Stomach (tissue), 4 donors: ENCODE results near the gene POU3F1.

Source experiments
- POLR2A ChIP-seq, 4 donors: fragments of 450-650 bp; IDR thresholded peaks; one replicate each; pipeline ENCODE4 v1.6.1; 2016; ENCODE audit warnings: antibody characterized with exemption in 4 of 4, control low read depth in 2 of 4, mild to moderate bottlenecking in 1 of 4, moderate library complexity in 1 of 4
- POLR2AphosphoS5 ChIP-seq, 3 donors: sonication (generic); formaldehyde crosslinking; IDR thresholded peaks; one replicate each; pipeline ENCODE4 v1.6.1; 2016; ENCODE audit warnings: antibody characterized with exemption in 3 of 3
- TF ChIP-seq, protein P1 (sequence below), 7 experiments: fragments of 450-650 bp in 4 of 7; fragments of 200-600 bp in 3 of 7; sonication (generic) in 3 of 7; IDR thresholded peaks; one replicate each; pipeline ENCODE4 v1.5.1; 2016 to 2019; ENCODE audit warnings: antibody characterized with exemption in 7 of 7, control low read depth in 2 of 7, mild to moderate bottlenecking in 1 of 7

DNA sequence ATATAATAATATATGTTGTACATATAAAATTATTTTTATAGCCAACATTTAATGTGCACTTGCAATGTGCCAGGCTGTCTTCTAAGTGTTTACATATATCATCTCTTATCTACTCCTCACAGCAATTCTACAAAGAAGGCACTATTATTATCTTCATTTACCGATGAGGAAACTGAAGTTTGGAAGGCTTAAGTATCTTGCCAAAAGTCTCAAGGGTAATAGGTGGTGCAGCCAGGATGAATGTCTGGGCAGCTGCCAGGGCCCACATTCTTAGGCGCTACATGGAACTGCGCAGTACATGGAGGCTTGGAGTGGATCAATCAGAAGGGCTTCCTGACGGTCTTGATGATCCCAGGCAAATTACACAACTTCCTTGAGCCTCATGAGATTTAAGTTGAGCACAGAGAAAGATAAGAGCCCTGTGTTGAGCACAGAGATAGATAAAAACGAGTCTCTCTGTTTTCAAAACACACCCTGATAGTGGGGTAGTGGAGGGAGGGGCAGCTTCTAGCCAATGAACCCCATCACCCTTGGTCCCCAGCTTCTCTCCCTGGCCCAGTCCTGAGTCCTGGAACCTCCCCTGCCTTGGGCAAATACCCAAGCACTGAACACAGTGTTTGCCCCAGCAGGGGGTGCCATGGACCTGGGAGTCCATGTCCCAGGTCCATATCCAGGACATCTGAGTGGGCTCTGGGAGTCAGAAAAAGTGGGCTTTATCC is 9.2 kb downstream of the POU3F1 start:
- TF ChIP-seq, protein P1, sequence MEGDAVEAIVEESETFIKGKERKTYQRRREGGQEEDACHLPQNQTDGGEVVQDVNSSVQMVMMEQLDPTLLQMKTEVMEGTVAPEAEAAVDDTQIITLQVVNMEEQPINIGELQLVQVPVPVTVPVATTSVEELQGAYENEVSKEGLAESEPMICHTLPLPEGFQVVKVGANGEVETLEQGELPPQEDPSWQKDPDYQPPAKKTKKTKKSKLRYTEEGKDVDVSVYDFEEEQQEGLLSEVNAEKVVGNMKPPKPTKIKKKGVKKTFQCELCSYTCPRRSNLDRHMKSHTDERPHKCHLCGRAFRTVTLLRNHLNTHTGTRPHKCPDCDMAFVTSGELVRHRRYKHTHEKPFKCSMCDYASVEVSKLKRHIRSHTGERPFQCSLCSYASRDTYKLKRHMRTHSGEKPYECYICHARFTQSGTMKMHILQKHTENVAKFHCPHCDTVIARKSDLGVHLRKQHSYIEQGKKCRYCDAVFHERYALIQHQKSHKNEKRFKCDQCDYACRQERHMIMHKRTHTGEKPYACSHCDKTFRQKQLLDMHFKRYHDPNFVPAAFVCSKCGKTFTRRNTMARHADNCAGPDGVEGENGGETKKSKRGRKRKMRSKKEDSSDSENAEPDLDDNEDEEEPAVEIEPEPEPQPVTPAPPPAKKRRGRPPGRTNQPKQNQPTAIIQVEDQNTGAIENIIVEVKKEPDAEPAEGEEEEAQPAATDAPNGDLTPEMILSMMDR (IDR thresholded peaks at IDR 0.05) = no peak
- TF ChIP-seq POLR2AphosphoS5 (IDR thresholded peaks at IDR 0.05) (no peak), POLR2A (IDR thresholded peaks at IDR 0.05) (no peak)
